ENCODE data around the gene ZNF514. TPM values are rescaled to one million over a fixed set of nuclear protein-coding genes. Genes with fewer than 3 reads are reported as not detected.

ZNF514 gene
- 10 to 100 TPM; 17.2 to 32.1 (median 22.2) TPM for total RNA-seq

DNA sequence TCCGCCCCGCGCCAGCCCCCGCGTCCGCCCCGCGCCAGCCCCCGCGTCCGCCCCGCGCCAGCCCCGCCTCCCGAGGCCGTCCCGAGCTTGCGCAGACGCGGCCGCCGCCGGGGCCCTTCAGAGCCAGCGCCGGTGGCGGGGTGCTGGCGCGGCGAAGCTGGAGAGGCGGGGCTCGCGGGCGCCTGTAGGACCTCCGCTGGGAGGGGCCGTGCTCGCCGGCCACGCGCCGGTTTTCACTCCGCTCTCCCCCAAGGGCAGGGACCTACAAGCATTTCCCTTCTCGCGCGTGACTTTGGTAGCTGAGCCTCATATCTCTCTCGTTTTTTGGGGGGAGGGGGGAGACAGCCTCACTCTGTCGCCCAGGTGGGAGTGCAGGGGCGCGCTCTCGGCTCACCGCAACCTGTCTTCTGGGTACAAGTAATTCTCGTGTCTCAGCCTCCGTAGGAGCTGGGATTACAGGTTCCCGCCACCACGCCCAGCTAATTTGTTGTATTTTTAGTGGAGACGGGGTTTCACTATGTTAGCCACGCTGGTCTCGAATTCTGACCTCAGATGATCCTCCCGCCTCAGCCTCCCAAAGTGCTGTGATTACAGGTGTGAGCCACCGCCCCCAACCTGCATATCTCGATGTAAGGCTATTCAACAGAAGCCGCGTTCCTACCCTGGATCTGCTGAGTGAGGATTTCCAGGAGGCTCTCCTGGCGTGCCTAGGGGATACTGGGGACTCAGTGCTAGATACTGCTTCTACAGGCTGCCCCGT is at the start of gene ZNF514:
Gene ZNF514, minus strand, starts transcription at position 159 of the 760 bp plus-strand sequence. CDS start 6,595 bp downstream, outside the sequence.
- TF ChIP-seq CTCF (IDR thresholded peaks at IDR 0.05; ENCODE audit: low read depth) = no peak

DNA sequence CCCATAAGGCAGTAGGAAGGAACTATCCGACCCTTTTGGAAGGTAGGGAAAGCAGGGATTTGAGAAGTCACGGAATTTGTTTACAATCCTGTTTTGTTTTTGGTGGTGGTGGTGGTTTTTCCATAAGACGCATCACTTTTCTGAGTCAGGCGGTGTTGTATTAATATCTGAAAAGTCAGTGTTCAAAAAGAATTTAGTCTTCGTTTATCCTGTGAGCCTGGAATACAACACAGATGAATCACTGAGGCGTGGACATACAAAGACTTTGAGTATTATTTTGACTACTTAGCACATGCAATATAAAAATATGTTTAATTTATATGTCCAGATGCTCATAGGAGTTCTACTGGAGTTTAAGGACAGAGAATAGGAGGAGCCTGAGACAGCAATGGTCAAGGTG is 48.5 kb upstream of the ZNF514 start:
- TF ChIP-seq CTCF (IDR thresholded peaks at IDR 0.05; ENCODE audit: low read depth) = no peak

GRCh38 chr2:95207111-95207961 is 47.7 kb upstream of the ZNF514 start, which contains the start of gene ZNF892:
Gene ZNF892, plus strand, starts transcription at chr2:95207521. Its CDS starts 295 bp downstream, at chr2:95207816.
- TF ChIP-seq CTCF (IDR thresholded peaks at IDR 0.05; ENCODE audit: low read depth) = no peak

DNA sequence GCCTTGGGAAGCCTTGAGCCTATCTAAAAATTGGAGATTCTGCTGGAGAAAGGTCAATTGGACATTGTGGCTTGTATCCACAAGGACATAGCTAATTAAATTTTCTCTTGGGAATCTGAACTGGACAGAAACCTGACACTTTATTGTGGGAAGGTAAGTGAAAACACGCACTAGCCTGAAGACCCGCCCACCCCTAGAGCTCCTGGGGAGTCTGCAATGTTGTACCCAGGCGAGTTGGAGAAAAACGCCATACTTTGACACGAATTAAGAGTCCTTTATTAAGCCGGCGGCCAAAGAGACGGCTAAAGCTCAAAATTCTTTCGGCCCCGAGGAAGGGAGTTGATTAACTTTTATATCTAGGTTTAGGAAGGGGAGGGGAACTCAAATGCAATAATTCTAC is 46.4 kb upstream of the ZNF514 start:
- no peak for TF ChIP-seq CTCF (IDR thresholded peaks at IDR 0.05; ENCODE audit: low read depth)

DNA sequence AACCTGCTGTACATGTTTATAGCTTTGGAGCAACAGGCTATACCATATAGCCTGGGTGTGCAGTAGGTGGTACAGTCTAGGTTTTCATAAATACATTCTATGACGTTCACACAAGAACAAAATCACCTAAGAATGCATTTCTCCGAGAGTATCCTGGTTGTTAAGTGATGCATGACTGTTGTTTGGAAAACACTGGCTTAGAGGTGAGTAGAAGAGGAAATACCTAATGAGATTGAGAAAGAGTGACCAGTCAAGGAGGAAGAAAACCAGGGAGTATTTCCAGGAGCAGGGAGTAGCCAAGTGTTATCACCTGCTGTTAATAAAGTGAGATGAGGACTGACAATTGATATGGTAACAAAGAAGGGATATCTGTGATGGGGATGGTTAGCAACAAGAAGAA is 44.7 kb upstream of the ZNF514 start:
- no peak for TF ChIP-seq CTCF (IDR thresholded peaks at IDR 0.05; ENCODE audit: low read depth)

- TF ChIP-seq CTCF (IDR thresholded peaks at IDR 0.05; ENCODE audit: low read depth) = no peak
Observed at GRCh38 chr2:95203911-95204310, 44.3 kb upstream of the ZNF514 start.

- TF ChIP-seq CTCF (IDR thresholded peaks at IDR 0.05; ENCODE audit: low read depth) = no peak
Observed at GRCh38 chr2:95185973-95186372, 26.3 kb upstream of the ZNF514 start.
